Stomach (tissue), 4 donors: ENCODE measurements around the gene DDX31.

ENCODE experiments used
- EP300 ChIP-seq: sonication (generic); formaldehyde crosslinking; IDR thresholded peaks from one replicate; pipeline ENCODE4 v1.6.1; 2017; ENCODE audit warnings: antibody characterized with exemption
- TF ChIP-seq, protein P1 (sequence below), 7 experiments: fragments of 450-650 bp in 4 of 7; fragments of 200-600 bp in 3 of 7; sonication (generic) in 3 of 7; IDR thresholded peaks; one replicate each; pipeline ENCODE4 v1.5.1; 2016 to 2019; ENCODE audit warnings: antibody characterized with exemption in 7 of 7, control low read depth in 2 of 7, mild to moderate bottlenecking in 1 of 7

DNA sequence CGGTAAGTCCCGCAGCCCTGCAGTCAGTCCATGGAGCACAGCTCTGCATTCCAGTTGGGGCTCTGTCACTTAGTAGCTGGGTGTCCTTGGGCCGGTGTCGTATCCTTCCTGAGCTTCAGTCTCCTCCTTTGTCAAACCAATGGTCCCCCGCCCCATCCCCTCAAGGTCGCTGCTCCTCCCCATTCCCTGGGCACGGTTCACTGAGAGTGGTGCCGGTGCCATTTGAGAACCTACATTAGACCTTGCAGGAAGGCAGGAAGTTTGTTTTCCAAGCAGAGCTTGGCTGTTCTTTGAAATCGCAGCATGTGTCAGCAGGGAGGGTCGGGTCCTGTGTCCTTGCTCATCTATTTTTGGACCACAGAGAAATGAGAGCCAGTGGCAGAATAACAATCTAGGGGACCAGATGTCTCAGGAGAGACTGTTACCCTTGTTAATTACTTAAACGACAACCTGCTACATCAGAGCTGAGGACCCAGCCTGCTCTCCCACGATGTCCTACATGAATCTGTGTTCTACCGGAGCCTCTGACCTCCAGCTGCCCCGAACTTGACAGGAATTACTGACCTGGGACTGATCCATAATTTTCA lies 109.1 kb downstream of the DDX31 start:
- no peak for TF ChIP-seq EP300
- TF ChIP-seq, protein P1, sequence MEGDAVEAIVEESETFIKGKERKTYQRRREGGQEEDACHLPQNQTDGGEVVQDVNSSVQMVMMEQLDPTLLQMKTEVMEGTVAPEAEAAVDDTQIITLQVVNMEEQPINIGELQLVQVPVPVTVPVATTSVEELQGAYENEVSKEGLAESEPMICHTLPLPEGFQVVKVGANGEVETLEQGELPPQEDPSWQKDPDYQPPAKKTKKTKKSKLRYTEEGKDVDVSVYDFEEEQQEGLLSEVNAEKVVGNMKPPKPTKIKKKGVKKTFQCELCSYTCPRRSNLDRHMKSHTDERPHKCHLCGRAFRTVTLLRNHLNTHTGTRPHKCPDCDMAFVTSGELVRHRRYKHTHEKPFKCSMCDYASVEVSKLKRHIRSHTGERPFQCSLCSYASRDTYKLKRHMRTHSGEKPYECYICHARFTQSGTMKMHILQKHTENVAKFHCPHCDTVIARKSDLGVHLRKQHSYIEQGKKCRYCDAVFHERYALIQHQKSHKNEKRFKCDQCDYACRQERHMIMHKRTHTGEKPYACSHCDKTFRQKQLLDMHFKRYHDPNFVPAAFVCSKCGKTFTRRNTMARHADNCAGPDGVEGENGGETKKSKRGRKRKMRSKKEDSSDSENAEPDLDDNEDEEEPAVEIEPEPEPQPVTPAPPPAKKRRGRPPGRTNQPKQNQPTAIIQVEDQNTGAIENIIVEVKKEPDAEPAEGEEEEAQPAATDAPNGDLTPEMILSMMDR (IDR thresholded peaks at IDR 0.05), result no peak
